HG03457 (cell line): ENCODE data around the gene DNHD1.

Experiments
- ATAC-seq: cut with Tn5 transposase; IDR thresholded peaks from one replicate; pipeline ENCODE4 v1.9.1; 2021; ENCODE audit warnings: moderate number of reproducible peaks; ENCODE audit not compliant: unreplicated experiment

DNHD1 gene

GRCh38 chr11:6497069-6497839, at the start of gene DNHD1:
TSS of gene DNHD1 (plus strand) at chr11:6497280. CDS start at chr11:6498216, 936 bp downstream.
- ATAC-seq, result no peak

GRCh38 chr11:6448574-6448973, 48.5 kb upstream of the DNHD1 start:
- ATAC-seq, result no peak

GRCh38 chr11:6452219-6452618, 44.9 kb upstream of the DNHD1 start:
- no peak for ATAC-seq

- no peak for ATAC-seq
Measured at GRCh38 chr11:6453152-6453551, 43.9 kb upstream of the DNHD1 start.

GRCh38 chr11:6455070-6455469, 42.0 kb upstream of the DNHD1 start:
- no peak for ATAC-seq

GRCh38 chr11:6456361-6457073, 40.6 kb upstream of the DNHD1 start:
- no peak for ATAC-seq

GRCh38 chr11:6457581-6458320, 39.3 kb upstream of the DNHD1 start:
- no peak for ATAC-seq

GRCh38 chr11:6458352-6459098, 38.6 kb upstream of the DNHD1 start:
- ATAC-seq, result no peak

GRCh38 chr11:6459099-6459450, 38.0 kb upstream of the DNHD1 start:
- ATAC-seq, result no peak

GRCh38 chr11:6468712-6469495, 28.2 kb upstream of the DNHD1 start:
- peak; percentile 49 for ATAC-seq

GRCh38 chr11:6469599-6469998, 27.5 kb upstream of the DNHD1 start:
- ATAC-seq, result no peak

- no peak for ATAC-seq
Measured at GRCh38 chr11:6472934-6473333, 24.1 kb upstream of the DNHD1 start.

GRCh38 chr11:6473451-6474412, 23.3 kb upstream of the DNHD1 start, which contains the start of gene TRIM3:
TSS of gene TRIM3 (minus strand) at chr11:6473941. CDS start at chr11:6465695, 8,246 bp downstream.
- ATAC-seq, result peak; percentile 46

- ATAC-seq, result no peak
Measured at GRCh38 chr11:6474413-6474792, 22.7 kb upstream of the DNHD1 start.

GRCh38 chr11:6474806-6475500, 22.1 kb upstream of the DNHD1 start:
- no peak for ATAC-seq

- no peak for ATAC-seq
Measured at GRCh38 chr11:6475936-6476335, 21.1 kb upstream of the DNHD1 start.

GRCh38 chr11:6476571-6476970, 20.5 kb upstream of the DNHD1 start:
- ATAC-seq, result no peak

GRCh38 chr11:6480299-6480914, 16.7 kb upstream of the DNHD1 start:
- ATAC-seq, result no peak
